Measurements from ENCODE around the gene NPDC1.
"Not testable (repeated sequence)": the region's sequence is repeated elsewhere in the genome, so short reads cannot be mapped to it uniquely, and the experiment has no call there.

Gene NPDC1

GRCh38 chr9:137038916-137039315 is 7.1 kb downstream of the NPDC1 start:
- DNase-seq: no peak

GRCh38 chr9:137037483-137037882 is 8.5 kb downstream of the NPDC1 start:
- DNase-seq: no peak

DNA sequence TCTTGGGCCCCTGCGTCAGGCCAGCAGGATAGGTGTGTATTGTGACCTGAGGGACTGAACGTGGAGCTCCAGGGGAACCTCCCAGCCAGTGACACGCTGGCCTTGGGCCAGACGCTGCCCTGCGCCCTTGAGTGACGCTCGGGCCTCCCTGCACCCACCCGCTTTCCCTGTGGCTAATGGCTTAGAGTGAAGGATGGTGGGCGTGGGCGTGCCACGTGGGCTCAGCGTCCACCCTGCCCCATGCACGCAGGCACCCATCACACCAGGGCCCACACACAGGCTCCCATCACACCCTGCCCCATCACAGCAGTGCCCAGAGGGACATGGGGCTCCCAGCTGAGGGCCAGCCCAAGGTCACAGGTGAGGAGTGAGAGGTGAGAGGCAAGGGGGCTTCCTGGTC is 8.9 kb downstream of the NPDC1 start:
- DNase-seq: no peak

DNA sequence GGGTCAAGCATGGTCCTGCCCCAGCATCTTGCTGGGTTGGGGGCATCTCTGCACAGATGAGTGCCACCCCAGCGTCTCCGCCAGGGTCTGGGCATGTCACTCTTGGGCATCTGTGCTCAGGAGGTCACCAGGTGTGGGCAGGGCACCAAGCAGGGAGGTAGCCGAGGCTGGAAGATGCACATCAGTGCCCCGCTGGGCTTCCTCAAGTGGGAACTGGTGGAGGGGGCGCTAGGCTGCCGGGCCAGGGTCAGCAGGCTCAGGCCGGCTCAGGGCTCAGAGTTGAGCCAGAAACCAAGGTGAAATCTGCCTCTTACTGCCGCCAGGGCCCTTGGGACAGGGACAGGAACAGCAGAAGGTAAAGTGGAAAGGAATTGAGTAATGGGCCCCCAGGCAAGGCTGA is 10.0 kb downstream of the NPDC1 start:
- DNase-seq: no peak

DNA sequence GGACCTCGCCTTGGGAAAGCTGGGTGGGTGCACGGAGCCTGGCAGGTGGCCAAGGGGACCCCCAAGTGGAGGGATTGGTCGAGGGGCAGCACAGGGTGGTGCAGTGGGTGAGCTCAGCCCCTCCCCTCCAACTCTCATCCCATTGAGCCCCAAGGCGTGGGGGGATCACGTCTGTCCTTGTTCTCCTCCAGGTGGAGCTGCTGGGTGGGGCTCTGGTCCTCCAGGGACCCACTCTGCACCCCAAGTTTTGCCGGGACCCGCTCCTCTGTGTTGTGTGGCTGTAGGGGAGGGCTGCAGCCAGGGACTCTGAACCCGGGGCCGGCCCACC is 10.5 kb downstream of the NPDC1 start:
- no peak for DNase-seq

- peak; percentile 68 to 83 for DNase-seq
Observed at GRCh38 chr9:137034709-137035506, 11.1 kb downstream of the NPDC1 start.

DNA sequence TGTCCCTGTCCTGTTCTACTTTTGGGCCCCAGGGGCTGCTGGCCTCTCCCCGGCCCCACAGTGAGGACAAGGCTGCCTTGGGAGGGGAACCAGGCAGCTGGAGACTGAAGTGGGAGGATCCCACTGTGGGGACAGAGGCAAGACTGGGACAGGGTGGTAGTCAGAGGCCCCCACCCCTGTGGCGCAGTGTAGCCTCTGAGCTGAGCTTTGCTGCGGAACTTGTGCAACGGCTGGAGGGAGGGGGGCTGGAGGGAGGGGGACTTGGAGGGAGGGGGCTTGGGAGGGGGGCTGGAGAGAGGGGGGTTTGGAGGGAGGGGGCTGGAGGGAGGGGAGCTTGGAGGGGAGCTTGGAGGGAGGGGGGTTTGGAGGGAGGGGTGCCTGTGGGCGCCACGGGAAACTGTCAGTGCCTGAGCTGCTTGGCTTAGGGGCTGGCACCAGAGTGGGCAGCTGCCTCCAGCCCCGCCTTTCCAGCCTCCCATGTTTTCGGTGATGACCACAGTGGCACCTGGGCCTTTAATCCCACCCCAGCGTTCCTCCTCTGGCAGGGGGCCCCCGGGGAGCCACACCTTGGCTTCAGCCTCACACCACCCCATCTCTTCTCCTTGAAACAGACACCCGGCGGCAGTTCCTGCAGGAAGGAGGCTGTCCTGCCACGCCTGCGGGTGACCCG is 11.8 kb downstream of the NPDC1 start:
- DNase-seq: no peak

GRCh38 chr9:137033481-137033880 is 12.5 kb downstream of the NPDC1 start:
- DNase-seq: not testable (repeated sequence)

GRCh38 chr9:137032858-137033257 is 13.1 kb downstream of the NPDC1 start:
- no peak for DNase-seq

GRCh38 chr9:137031904-137032640 is 13.9 kb downstream of the NPDC1 start, which contains the start of gene FUT7:
Gene FUT7, minus strand, starts transcription at chr9:137032088. Its CDS starts 97 bp downstream, at chr9:137031991.
- DNase-seq: no peak

- DNase-seq: no peak
Observed at GRCh38 chr9:137030538-137031527, 15.1 kb downstream of the NPDC1 start.

DNA sequence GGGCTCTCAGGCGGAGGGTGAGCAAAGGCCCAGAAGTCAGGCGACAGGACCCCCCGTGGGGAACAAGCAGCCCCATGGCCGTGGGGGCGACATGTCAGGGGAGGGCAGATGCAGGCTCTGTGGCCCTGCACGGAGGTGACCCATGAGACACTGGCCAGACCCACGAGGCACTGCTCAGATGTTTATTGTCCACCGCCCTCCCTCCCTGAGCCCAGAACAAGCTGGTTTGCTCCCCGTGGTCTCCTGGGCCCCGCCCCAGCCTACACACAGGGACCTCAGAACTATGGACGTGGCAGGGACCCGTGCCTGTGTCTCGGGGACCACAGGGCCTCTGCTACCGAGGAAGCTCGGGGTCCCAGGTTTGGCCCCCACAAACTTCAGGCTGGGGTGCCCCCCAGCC is 16.0 kb downstream of the NPDC1 start:
- no peak for DNase-seq

GRCh38 chr9:137029058-137029936 is 16.7 kb downstream of the NPDC1 start:
- DNase-seq: peak in 1 of 2 experiments; percentile 63

DNA sequence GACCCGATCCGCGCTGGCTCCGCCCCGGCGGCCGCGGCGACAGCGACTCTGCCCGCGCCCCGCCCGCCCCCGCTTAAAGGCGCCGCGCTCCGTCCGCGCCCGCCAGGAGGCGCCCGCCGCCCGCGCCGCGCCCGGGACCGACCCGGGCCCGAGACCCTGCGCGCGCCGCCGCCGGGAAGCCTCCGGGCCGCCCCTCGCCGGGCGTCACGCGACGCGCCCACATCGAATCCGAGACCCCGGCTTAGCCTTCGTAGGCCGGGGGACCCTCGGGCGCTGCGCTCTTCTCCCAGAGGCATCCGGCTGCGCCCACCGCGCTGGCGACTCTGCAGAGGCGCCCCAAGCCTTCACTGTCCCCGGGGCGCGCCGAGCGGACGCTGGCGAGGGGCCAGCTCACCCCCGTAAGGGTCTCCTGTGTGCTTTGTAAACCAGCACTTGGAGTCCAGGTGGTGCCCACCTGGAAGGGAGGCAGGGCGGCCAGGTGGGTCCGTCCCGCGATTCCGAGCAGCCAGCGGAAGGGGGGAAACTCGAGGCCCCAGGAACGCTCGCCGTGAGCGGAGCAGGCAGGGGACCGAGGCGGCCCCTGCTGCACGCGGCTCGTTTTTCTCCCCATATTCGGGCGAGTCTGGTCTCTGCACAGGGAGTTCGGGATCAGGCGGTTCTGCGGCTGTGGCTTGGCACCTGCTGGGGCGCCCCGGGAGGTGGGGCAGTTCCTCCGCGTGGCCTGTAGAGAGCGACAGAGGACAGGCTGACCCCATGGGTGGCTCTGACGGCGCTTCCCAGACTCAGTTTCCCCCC is 17.5 kb downstream of the NPDC1 start:
- peak in 1 of 2 experiments; percentile 77 for DNase-seq

- no peak for DNase-seq
Observed at GRCh38 chr9:137027369-137028262, 18.4 kb downstream of the NPDC1 start, which contains the start of gene ABCA2. Gene ABCA2, minus strand, starts transcription at chr9:137028237. Its CDS starts 97 bp downstream, at chr9:137028140.

GRCh38 chr9:137026828-137027227 is 19.1 kb downstream of the NPDC1 start:
- no peak for DNase-seq

DNA sequence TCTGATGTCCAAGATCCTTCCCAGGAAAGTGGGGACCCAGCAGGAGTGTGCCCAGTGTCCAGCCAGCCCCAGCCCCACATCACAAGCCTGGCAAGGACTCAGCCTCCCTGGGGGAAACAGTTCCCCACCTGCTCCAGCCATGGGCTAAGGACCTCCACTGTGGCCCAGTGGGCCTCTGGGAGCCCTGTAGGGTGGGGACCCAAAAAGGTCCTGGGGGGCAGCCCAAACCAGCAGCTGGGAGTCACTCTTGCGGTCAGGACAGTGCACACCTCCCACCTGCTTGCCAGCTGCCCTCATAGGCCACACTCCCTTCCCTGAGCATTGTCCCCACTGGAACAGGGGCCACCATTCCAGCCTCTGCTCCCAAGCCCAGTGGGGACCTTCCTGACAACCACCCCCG is 19.6 kb downstream of the NPDC1 start:
- no peak for DNase-seq

DNA sequence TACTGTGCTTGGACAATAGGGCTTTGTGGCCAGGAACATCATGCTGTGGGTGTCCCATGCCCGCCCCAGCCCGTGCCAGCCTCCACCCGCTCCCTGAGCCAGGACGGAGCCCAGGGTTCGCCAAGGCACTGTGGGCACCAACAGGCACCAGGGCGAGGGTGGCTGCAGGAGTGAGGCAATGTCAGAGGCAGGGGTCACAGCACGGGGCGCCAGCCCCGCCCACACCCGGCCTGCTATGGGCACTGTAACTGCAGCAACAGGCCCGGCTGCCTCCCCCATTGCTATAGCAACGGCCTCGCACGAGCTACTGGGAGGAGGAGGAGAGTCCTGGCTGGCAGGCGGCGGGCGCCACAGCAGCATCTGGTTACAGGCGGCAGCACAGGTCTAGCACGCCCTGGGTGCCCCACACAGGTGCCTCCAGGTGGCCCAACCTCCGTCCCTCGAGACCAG is 20.4 kb downstream of the NPDC1 start:
- DNase-seq: peak; percentile 72 to 93

DNA sequence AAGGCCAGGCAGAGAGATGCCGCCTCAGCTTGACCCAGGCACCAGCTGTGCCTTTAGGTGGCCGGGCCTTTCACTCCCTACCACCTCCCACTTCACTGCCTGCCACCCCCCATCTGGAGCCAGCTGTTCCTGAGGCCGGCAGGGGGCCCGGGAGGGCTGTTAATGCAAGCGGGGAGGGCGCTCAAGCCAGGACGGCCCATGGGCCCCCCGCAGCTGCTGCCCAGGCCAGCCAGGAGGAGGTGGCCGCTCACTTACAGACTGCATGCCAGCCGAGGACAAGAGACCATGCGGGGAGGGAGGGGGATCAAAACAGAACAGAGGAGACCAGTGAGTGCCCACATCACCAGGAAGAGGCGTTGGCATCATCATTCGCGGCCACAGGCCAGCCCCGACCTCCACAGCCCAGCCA is 22.4 kb downstream of the NPDC1 start:
- DNase-seq: no peak

All from NCI-H526 (cell line).